ENCODE measurements around the gene KLHDC1.

GRCh38 chr14:49692811-49693734, at the start of gene KLHDC1:
- TF ChIP-seq EZH2phosphoT487 (IDR thresholded peaks at IDR 0.05; ENCODE audit: insufficient read depth, low read depth) (no peak), EZH2 (IDR thresholded peaks at IDR 0.05; ENCODE audit: insufficient read depth, poor library complexity, severe bottlenecking) (no peak)

Measured in GM23248 (cell line).